CD4-positive, CD25-positive, alpha-beta regulatory T cell (primary cell): Measurements from ENCODE around the gene U2AF1L4. TPM values are rescaled to one million over a fixed set of nuclear protein-coding genes. Genes with fewer than 3 reads are reported as not detected.

Experiments
- ATAC-seq, 2 donors: fragments of 150-1000 bp; cut with Tn5 transposase; one replicate each; pipeline ENCODE4 v1.10.0; 2021; ENCODE audit warnings: low read depth in 2 of 2, moderate number of reproducible peaks in 2 of 2, moderate library complexity in 1 of 2
- DNase-seq, 3 donors: peaks; one replicate each; pipeline versions ENCODE4 v3.0.0 to v3.0.0-alpha.2; 2012 to 2022; ENCODE audit warnings: mixed read lengths in 1 of 3
- H3K27ac ChIP-seq: one replicate; pipeline ENCODE4 v1.7.0; 2013; ENCODE audit warnings: mild to moderate bottlenecking, low read length; ENCODE audit not compliant: insufficient read depth, poor library complexity, severe bottlenecking
- H3K27me3 ChIP-seq: one replicate; pipeline ENCODE4 v1.7.0; 2013; ENCODE audit warnings: low read length; ENCODE audit not compliant: control insufficient read depth, insufficient read depth
- H3K36me3 ChIP-seq: one replicate; pipeline ENCODE4 v1.7.0; 2013; ENCODE audit warnings: mild to moderate bottlenecking, low read length, moderate library complexity; ENCODE audit not compliant: control insufficient read depth, insufficient read depth
- H3K4me1 ChIP-seq: 2 replicates; pipeline ENCODE4 v1.7.0; 2013; ENCODE audit warnings: mild to moderate bottlenecking, low read length; ENCODE audit not compliant: insufficient read depth, control insufficient read depth, poor library complexity, severe bottlenecking
- H3K4me3 ChIP-seq: one replicate; pipeline ENCODE4 v1.7.0; 2013; ENCODE audit warnings: low read depth, mild to moderate bottlenecking, low read length, moderate library complexity
- H3K9me3 ChIP-seq, 2 experiments: 1 replicate in 1 of 2; 2 replicates in 1 of 2; pipeline ENCODE4 v1.7.0; 2013; ENCODE audit warnings: low read length in 2 of 2, mild to moderate bottlenecking in 1 of 2, moderate library complexity in 1 of 2; ENCODE audit not compliant: control insufficient read depth in 2 of 2
- H3K27ac Mint-ChIP-seq, 3 donors: one replicate each; pipeline ENCODE4 v1.8.0; 2020 to 2022; ENCODE audit warnings: mild to moderate bottlenecking in 3 of 3, mixed read lengths in 3 of 3, moderate library complexity in 2 of 3
- H3K27me3 Mint-ChIP-seq: one replicate; pipeline ENCODE4 v1.8.0; 2022; ENCODE audit warnings: mild to moderate bottlenecking, mixed read lengths
- H3K36me3 Mint-ChIP-seq: one replicate; pipeline ENCODE4 v1.8.0; 2020; ENCODE audit warnings: mixed read lengths
- H3K4me1 Mint-ChIP-seq, 4 donors: one replicate each; pipeline ENCODE4 v1.8.0; 2020 to 2022; ENCODE audit warnings: mixed read lengths in 4 of 4, mild to moderate bottlenecking in 1 of 4
- H3K4me3 Mint-ChIP-seq, 4 donors: one replicate each; pipeline ENCODE4 v1.8.0; 2020 to 2022; ENCODE audit warnings: mild to moderate bottlenecking in 4 of 4, mixed read lengths in 4 of 4, moderate library complexity in 3 of 4
- H3K9me3 Mint-ChIP-seq, 7 donors: one replicate each; pipeline ENCODE4 v1.8.0; 2020 to 2022; ENCODE audit warnings: mixed read lengths in 7 of 7, mild to moderate bottlenecking in 3 of 7, moderate library complexity in 2 of 7
- polyA plus RNA-seq, 4 donors: library from polyadenylated mRNA; unstranded; fragments of 300-500 nt; fragmentation: Illumina TruSeq; gene quantifications; one replicate each; pipeline ENCODE4 v1.2.3, GENCODE V29; 2021
- total RNA-seq: library from RNA; stranded (reverse); gene quantifications from one replicate; pipeline ENCODE4 v1.2.3, GENCODE V29; 2022

U2AF1L4 gene
- total and polyA plus RNA-seq, 5 donors from 2014 or later: 48.4 to 70.8 (median 62.6) TPM

- ATAC-seq (no peak), DNase-seq (no peak)
- Histone ChIP-seq H3K4me3 (no peak overlapping the region), H3K27me3 (no peaks in the 10 kb centered on the region), H3K27ac (no peak overlapping the region), H3K4me1 (peaks cover 58% of the 10 kb centered on the region), H3K36me3 (no peaks in the 10 kb centered on the region), H3K9me3 (no peaks in the 10 kb centered on the region)
- H3K4me3 Mint-ChIP-seq: peak overlapping the region; percentile 90 to 98 (median 94)
- peaks cover 5 to 64% (median 32%) of the 10 kb centered on the region in 4 donors for H3K4me1 Mint-ChIP-seq
- H3K36me3 Mint-ChIP-seq: peaks cover 9% of the 10 kb centered on the region
- H3K9me3 Mint-ChIP-seq: no peaks in the 10 kb centered on the region
- H3K27me3 Mint-ChIP-seq: peaks cover 12% of the 10 kb centered on the region
- peak overlapping the region in 1 of 3 donors; percentile 100 for H3K27ac Mint-ChIP-seq
Measured at GRCh38 chr19:35746531-35746930, 1.3 kb upstream of the U2AF1L4 start.

GRCh38 chr19:35746087-35746462 is 857 bp upstream of the U2AF1L4 start:
- peaks cover 5 to 64% (median 32%) of the 10 kb centered on the region in 4 donors for H3K4me1 Mint-ChIP-seq

GRCh38 chr19:35744430-35745327 is 539 bp downstream of the U2AF1L4 start:
- Mint-ChIP-seq H3K4me1 (peaks cover 5 to 69% (median 37%) of the 10 kb centered on the region in 4 donors), H3K4me3 (peak overlapping the region; percentile 90 to 98 (median 94)), H3K36me3 (peaks cover 9% of the 10 kb centered on the region), H3K27ac (peak overlapping the region; percentile 99 to 100 (median 100)), H3K9me3 (no peaks in the 10 kb centered on the region), H3K27me3 (peaks cover 12% of the 10 kb centered on the region)
- DNase-seq (peak; percentile 91 to 97 (median 96)), ATAC-seq (peak; percentile 52 to 54)
- H3K36me3 ChIP-seq: no peaks in the 10 kb centered on the region
- H3K27me3 ChIP-seq: no peaks in the 10 kb centered on the region
- peaks cover 73% of the 10 kb centered on the region for H3K4me1 ChIP-seq
- H3K4me3 ChIP-seq: peak overlapping the region; percentile 88
- H3K9me3 ChIP-seq: no peaks in the 10 kb centered on the region
- peak overlapping the region; percentile 100 for H3K27ac ChIP-seq

More at GRCh38 chr19:35746087-35746462, 857 bp upstream of the U2AF1L4 start:
- no peaks in the 10 kb centered on the region for H3K36me3 ChIP-seq
- peak overlapping the region; percentile 100 for H3K27ac ChIP-seq
- H3K27me3 ChIP-seq: no peaks in the 10 kb centered on the region
- ATAC-seq: no peak
- peak overlapping the region; percentile 90 to 98 (median 94) for H3K4me3 Mint-ChIP-seq
- peaks cover 12% of the 10 kb centered on the region for H3K27me3 Mint-ChIP-seq
- no peaks in the 10 kb centered on the region for H3K9me3 ChIP-seq
- H3K9me3 Mint-ChIP-seq: no peaks in the 10 kb centered on the region
- peaks cover 9% of the 10 kb centered on the region for H3K36me3 Mint-ChIP-seq
- H3K4me3 ChIP-seq: peak overlapping the region; percentile 88
- H3K4me1 ChIP-seq: peaks cover 61% of the 10 kb centered on the region
- peak overlapping the region in 2 of 3 donors; percentile 100 for H3K27ac Mint-ChIP-seq
- no peak for DNase-seq

GRCh38 chr19:35743640-35744429 is 1.4 kb downstream of the U2AF1L4 start:
- Mint-ChIP-seq H3K4me3 (peak overlapping the region; percentile 90 to 98 (median 94)), H3K27me3 (peaks cover 12% of the 10 kb centered on the region), H3K36me3 (peaks cover 9% of the 10 kb centered on the region), H3K9me3 (no peaks in the 10 kb centered on the region), H3K27ac (peak overlapping the region; percentile 100), H3K4me1 (peaks cover 5 to 69% (median 41%) of the 10 kb centered on the region in 4 donors)
- Histone ChIP-seq H3K4me3 (peak overlapping the region; percentile 88), H3K9me3 (no peaks in the 10 kb centered on the region), H3K27me3 (no peaks in the 10 kb centered on the region), H3K36me3 (peaks cover under 1% of the 10 kb centered on the region), H3K4me1 (peaks cover 74% of the 10 kb centered on the region), H3K27ac (peak overlapping the region; percentile 100)
- no peak for DNase-seq
- no peak for ATAC-seq

- Histone ChIP-seq H3K4me1 (peaks cover 75% of the 10 kb centered on the region), H3K27ac (peak within 1 kb of the TSS; percentile 100), H3K9me3 (no peaks in the 10 kb centered on the region), H3K36me3 (peaks cover 13% of the 10 kb centered on the region), H3K4me3 (peak within 1 kb of the TSS; percentile 90), H3K27me3 (no peaks in the 10 kb centered on the region)
- Mint-ChIP-seq H3K27ac (peak within 1 kb of the TSS; percentile 99 to 100 (median 100)), H3K4me1 (peaks cover 0 to 69% (median 38%) of the 10 kb centered on the region in 4 donors), H3K27me3 (peaks cover 12% of the 10 kb centered on the region), H3K9me3 (no peaks in the 10 kb centered on the region), H3K4me3 (peak within 1 kb of the TSS; percentile 91 to 100 (median 94)), H3K36me3 (peaks cover 8% of the 10 kb centered on the region)
- DNase-seq (peak; percentile 46 to 87 (median 72)), ATAC-seq (no peak)
Measured at GRCh38 chr19:35742121-35742724, 3.0 kb downstream of the U2AF1L4 start, which contains the start of gene IGFLR1. Gene IGFLR1 (minus strand): TSS chr19:35742452. CDS start chr19:35741180, 1,272 bp downstream.

GRCh38 chr19:35741203-35741515 is 4.1 kb downstream of the U2AF1L4 start:
- H3K27me3 Mint-ChIP-seq: peaks cover 12% of the 10 kb centered on the region
- DNase-seq (no peak), ATAC-seq (no peak)
- H3K36me3 ChIP-seq: peaks cover 24% of the 10 kb centered on the region
- H3K9me3 Mint-ChIP-seq: no peaks in the 10 kb centered on the region
- H3K27me3 ChIP-seq: no peaks in the 10 kb centered on the region
- H3K9me3 ChIP-seq: no peaks in the 10 kb centered on the region
- H3K4me3 Mint-ChIP-seq: peak overlapping the region; percentile 91 to 100 (median 96)
- peaks cover 8% of the 10 kb centered on the region for H3K36me3 Mint-ChIP-seq
- H3K4me1 Mint-ChIP-seq: peaks cover 0 to 72% (median 40%) of the 10 kb centered on the region in 4 donors
- H3K27ac ChIP-seq: peak overlapping the region; percentile 100
- H3K27ac Mint-ChIP-seq: peak overlapping the region; percentile 94 to 100 (median 97)
- H3K4me3 ChIP-seq: peak overlapping the region; percentile 90
- H3K4me1 ChIP-seq: peaks cover 77% of the 10 kb centered on the region
